GM19463 (cell line): ENCODE measurements around the gene TXNDC12.
A peak's percentile ranks its signal among the peaks of the same experiment; 100 is the strongest.

ENCODE experiments used
- ATAC-seq: cut with Tn5 transposase; IDR thresholded peaks from one replicate; pipeline ENCODE4 v1.9.1; 2021; ENCODE audit warnings: mild to moderate bottlenecking, moderate library complexity; ENCODE audit not compliant: unreplicated experiment

TXNDC12 gene

DNA sequence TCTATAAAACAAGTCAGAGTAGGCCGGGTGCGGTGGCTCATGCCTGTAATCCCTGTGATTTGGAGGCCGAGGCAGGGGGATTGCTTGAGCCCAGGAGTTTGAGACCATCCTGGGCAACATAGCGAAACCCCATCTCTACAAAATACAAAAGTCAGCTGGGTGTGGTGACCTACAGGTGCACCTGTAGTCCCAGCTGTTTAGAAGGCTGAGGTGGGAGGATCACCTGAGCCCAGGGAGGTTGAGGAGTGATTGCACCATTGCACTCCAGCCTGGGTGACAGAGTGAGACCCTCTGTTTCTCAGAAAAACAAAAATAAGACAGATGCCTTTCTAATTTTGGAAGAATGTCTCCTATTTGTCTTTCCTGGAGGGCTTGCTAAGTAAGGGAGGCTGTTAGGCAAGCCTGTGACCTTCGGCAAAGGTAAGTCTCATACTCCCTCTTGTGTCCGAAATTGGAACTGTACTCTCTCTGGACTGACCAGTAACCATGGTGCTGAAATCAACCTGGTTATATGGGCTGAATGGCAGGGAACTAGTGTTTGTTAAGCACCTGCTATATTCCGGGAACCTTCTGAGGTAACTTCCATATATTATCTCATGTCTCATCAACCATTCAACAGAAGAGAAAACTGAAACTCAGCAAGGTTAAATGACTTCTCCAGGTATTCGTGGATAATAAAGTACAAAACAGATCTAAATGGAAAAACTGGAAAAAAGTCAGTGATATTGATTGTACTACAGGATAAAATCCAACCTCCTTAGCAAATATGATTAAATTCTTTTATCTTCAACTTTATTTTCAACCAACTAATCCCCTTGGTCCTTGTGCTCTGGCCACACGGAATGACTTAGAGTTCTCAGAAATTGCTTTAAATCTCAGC lies 52.7 kb downstream of the TXNDC12 start:
- peak; percentile 66 for ATAC-seq

DNA sequence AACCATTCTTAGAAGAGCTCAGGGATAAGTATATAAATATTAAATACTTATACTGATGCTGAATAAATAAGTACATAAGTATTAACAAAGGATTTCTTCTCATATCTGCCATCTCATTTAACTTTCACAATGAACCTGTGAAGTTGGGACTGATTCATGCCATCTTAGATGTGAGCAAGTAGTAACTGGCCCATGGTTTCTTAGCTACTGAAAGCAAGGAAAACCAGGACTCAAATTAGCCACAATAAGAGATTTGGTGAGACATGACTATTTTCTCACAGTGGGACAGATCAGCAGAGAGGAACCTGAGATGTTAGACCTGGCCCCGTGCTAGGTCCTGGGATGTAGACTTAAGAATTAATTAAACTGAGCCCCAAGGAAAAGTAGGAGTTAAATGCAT lies 56.3 kb downstream of the TXNDC12 start:
- no peak for ATAC-seq

- ATAC-seq = no peak
Observed at GRCh38 chr1:51997974-51998382, 57.0 kb downstream of the TXNDC12 start.

GRCh38 chr1:51990478-51990965 lies 64.5 kb downstream of the TXNDC12 start, which contains the start of gene RAB3B:
Gene RAB3B (minus strand): TSS chr1:51990700. CDS start chr1:51977117, 13,583 bp downstream.
- ATAC-seq = peak; percentile 98

DNA sequence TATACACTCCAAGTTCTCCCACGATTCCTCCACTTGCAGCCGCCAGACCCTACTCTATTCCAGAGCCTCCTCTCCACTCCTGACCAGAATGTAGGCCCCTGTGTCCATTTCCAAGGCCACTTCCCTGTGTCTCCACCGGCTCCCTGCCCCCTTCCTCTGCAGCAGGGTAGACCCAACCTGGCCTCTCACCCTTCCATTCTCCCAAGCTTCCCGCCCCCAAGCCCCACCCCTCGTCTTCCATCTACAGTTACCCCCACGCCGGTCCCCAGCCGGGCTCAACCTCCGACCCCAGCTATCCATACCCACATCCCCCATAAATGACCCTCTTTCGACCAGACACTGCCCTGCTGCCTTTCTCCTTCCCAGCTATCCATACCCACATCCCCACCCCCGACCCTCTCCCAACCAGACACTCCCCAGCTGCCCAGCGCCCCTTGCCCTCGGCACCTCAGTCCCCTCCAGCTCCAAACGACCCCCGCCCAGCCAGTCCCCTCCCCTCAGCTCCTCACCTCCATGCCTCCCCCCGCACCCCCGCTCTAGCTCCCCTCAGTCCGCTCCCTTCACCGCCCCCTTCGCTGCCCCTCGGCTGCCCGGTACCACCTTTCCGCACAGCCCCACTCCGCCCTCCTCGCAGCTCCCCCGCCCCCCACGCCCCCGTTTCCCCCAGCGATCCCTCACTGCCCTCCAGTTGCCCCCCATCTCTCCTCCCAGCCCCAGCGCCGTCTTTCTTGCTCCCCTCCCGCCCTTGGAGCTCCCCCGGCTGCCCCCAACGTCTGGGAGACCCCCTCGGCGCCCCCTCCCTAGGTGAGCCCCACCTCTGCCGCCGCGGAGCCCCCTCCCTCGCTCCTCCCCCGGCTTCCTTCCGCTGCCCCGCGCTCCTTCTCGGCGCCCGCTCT lies 65.2 kb downstream of the TXNDC12 start:
- ATAC-seq = no peak

DNA sequence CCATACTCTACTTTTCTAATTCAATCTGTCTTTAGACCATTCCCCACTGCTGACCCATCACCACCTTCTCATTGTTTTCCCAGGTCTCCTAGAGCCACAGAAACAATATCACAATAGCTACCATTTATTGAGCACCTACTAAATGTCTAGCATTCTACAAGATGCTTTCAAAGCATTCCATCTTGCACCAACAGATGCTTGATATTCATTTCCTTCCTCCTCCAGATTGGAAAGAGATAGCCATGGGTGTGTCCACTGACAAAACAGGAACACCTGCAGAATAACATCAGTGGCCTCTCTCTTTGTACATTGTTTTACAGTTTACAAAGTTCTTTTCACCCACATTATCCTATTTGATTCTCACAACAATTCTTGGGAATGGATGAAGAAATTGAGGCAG lies 66.7 kb downstream of the TXNDC12 start:
- no peak for ATAC-seq

DNA sequence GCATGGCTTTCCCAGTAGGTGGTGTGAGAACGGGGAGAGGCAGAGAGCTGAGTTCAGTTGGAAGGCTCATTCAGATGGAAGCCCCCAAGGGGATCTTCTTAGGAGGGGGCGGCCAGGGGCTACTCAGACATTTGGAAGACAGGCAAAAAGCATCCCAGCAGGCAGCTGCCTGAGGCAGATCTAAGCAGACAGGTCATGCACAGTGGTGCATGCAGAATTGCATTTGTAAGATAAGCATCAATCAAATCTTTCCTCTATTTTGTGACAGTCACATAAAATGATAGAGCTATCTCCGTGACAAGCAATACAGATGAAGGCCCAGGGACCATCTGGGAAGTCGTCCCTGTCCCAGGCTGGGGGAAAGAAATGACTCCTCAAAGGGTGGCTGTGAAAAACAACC lies 68.3 kb downstream of the TXNDC12 start:
- ATAC-seq = no peak

- no peak for ATAC-seq
Observed at GRCh38 chr1:51982161-51982560, 72.8 kb downstream of the TXNDC12 start.

DNA sequence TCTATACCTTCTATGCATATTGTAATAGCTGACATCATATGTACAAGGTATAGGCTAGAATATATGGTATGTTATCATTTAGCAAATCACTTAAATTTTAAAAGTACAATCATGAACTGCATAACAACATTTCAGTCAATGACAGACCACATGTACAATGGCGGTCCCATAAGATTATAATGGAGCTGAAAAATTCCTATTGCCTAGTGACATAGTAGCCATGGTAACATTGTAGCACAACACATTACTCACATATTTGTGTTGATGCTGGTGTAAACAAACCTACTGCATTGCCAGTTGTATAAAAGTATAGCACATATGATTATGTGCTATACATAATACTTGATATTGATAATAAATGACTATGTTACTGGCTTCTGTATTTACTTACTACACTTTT lies 73.4 kb downstream of the TXNDC12 start:
- no peak for ATAC-seq

DNA sequence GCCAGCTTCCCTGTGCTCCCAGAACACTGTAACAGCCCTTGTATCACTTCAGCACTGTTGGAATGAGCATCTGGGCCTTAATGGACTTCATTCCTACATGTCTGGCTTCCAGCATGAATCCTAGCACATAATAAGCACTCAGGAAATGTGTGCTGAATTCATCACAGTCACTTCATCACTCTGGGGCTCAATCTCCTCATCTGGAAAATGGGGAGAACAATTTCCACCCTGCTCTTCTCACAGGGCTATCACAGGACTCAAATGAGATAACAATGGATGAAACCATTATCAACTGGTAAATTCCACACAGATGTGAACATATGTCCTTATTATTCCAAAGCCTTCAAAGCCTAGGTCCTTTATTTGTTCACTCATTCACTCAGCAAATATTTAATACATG lies 76.9 kb downstream of the TXNDC12 start:
- ATAC-seq = no peak

- no peak for ATAC-seq
Observed at GRCh38 chr1:51976846-51977602, 78.0 kb downstream of the TXNDC12 start.

- peak; percentile 41 for ATAC-seq
Observed at GRCh38 chr1:51973587-51974474, 81.2 kb downstream of the TXNDC12 start.
